Neutrophil (primary cell): ENCODE results near the gene PRDM11.

Source experiments
- H3K27ac ChIP-seq: fragments of 200-600 bp; sonication (generic); 2 replicates; pipeline ENCODE4 v1.5.1; 2016; ENCODE audit warnings: mild to moderate bottlenecking, moderate library complexity
- H3K27me3 ChIP-seq: fragments of 200-600 bp; sonication (generic); 2 replicates; pipeline ENCODE4 v1.6.0; 2016; ENCODE audit warnings: mild to moderate bottlenecking
- H3K36me3 ChIP-seq: fragments of 200-600 bp; sonication (generic); 2 replicates; pipeline ENCODE4 v1.5.1; 2017
- H3K4me1 ChIP-seq, 2 experiments: fragments of 200-600 bp in 1 of 2; sonication (generic) in 1 of 2; 1 replicate in 1 of 2; 2 replicates in 1 of 2; pipeline versions ENCODE4 v1.5.1 to v1.6.1; 2013 to 2016; ENCODE audit warnings: low read depth in 1 of 2, low read length in 1 of 2, mild to moderate bottlenecking in 1 of 2, moderate library complexity in 1 of 2; ENCODE audit not compliant: control insufficient read depth in 1 of 2, insufficient read depth in 1 of 2
- H3K4me3 ChIP-seq, 2 experiments: fragments of 200-600 bp in 1 of 2; sonication (generic) in 1 of 2; 1 replicate in 1 of 2; 2 replicates in 1 of 2; pipeline ENCODE4 v1.5.1; 2013 to 2016; ENCODE audit warnings: low read depth in 1 of 2, low read length in 1 of 2, mild to moderate bottlenecking in 1 of 2, moderate library complexity in 1 of 2
- H3K9me3 ChIP-seq: fragments of 200-600 bp; sonication (generic); 2 replicates; pipeline ENCODE4 v1.5.1; 2016
- CTCF ChIP-seq: fragments of 200-600 bp; sonication (generic); IDR thresholded peaks from 2 replicates; pipeline ENCODE4 v1.5.1; 2016; ENCODE audit warnings: antibody characterized with exemption

The PRDM11 gene

GRCh38 chr11:45267052-45267451 lies 120.6 kb downstream of the PRDM11 start:
- Histone ChIP-seq H3K4me1 (no peaks in the 10 kb centered on the region), H3K9me3 (no peaks in the 10 kb centered on the region), H3K27ac (no peak overlapping the region), H3K27me3 (peaks cover 63% of the 10 kb centered on the region), H3K4me3 (no peak overlapping the region), H3K36me3 (no peaks in the 10 kb centered on the region)
- no peak for TF ChIP-seq CTCF

- H3K4me3 ChIP-seq: no peak overlapping the region
- no peaks in the 10 kb centered on the region for H3K4me1 ChIP-seq
- no peak overlapping the region for H3K27ac ChIP-seq
- no peaks in the 10 kb centered on the region for H3K9me3 ChIP-seq
- no peaks in the 10 kb centered on the region for H3K36me3 ChIP-seq
- peaks cover 70% of the 10 kb centered on the region for H3K27me3 ChIP-seq
- TF ChIP-seq CTCF: no peak
These were observed 121.3 kb downstream of the PRDM11 start for GRCh38 chr11:45267652-45268299.

- H3K27ac ChIP-seq: no peak overlapping the region
- no peaks in the 10 kb centered on the region for H3K36me3 ChIP-seq
- no peak overlapping the region for H3K4me3 ChIP-seq
- peaks cover 73% of the 10 kb centered on the region for H3K27me3 ChIP-seq
- H3K9me3 ChIP-seq: no peaks in the 10 kb centered on the region
- no peak for TF ChIP-seq CTCF
- no peaks in the 10 kb centered on the region for H3K4me1 ChIP-seq
These were observed 123.2 kb downstream of the PRDM11 start for GRCh38 chr11:45269678-45270077.

GRCh38 chr11:45270946-45271716 lies 124.7 kb downstream of the PRDM11 start:
- no peak overlapping the region for H3K27ac ChIP-seq
- no peaks in the 10 kb centered on the region for H3K4me1 ChIP-seq
- no peak overlapping the region for H3K4me3 ChIP-seq
- H3K27me3 ChIP-seq: peaks cover 86% of the 10 kb centered on the region
- H3K36me3 ChIP-seq: no peaks in the 10 kb centered on the region
- no peak for TF ChIP-seq CTCF
- no peaks in the 10 kb centered on the region for H3K9me3 ChIP-seq

- Histone ChIP-seq H3K36me3 (no peaks in the 10 kb centered on the region), H3K9me3 (no peaks in the 10 kb centered on the region), H3K27me3 (peaks cover 93% of the 10 kb centered on the region), H3K27ac (no peak overlapping the region), H3K4me1 (no peaks in the 10 kb centered on the region), H3K4me3 (no peak overlapping the region)
- no peak for TF ChIP-seq CTCF
These were observed 126.3 kb downstream of the PRDM11 start for GRCh38 chr11:45272701-45273100.
